ENCODE data around the gene LCN15.
"Not testable (repeated sequence)": the region's sequence is repeated elsewhere in the genome, so short reads cannot be mapped to it uniquely, and the experiment has no call there.

The LCN15 gene

DNA sequence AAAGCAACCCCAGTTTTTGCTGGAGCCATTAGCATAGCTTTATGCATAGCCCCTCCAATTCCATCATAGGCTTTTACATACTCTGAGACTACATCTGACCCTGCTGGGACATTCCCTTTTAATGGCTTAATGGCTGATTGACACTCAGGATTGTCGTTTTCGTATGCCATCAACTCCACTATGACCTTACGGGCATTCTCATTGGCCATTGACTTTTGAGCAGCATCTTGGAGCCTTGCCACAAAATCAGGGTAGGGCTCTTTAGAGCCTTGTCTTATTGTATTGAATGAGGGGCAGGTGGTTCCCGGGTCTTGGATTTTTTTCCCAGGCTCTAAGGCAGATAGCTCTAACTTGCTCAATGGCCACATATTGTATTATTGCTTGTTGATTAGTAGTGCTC, 22.7 kb upstream of the LCN15 start:
- H3K27ac ChIP-seq (ENCODE audit: low read depth, low read length); H3K4me2 ChIP-seq (ENCODE audit: low read length); H3K4ac ChIP-seq (ENCODE audit: low read depth, low read length); H3K23ac ChIP-seq (ENCODE audit: low read length); DNase-seq; H3K9ac ChIP-seq (ENCODE audit: low read length); H3K27me3 ChIP-seq (ENCODE audit: insufficient read depth, low read length, poor library complexity); H3K36me3 ChIP-seq (ENCODE audit: control insufficient read depth, insufficient read depth, low read length); H2BK15ac ChIP-seq (replicated peaks; ENCODE audit: low read depth); H3K4me1 ChIP-seq (ENCODE audit: control insufficient read depth, low read depth, low read length); H3K18ac ChIP-seq (ENCODE audit: low read length); H4K8ac ChIP-seq (ENCODE audit: low read depth, low read length); H3K4me3 ChIP-seq (ENCODE audit: low read length); H3K56ac ChIP-seq (ENCODE audit: low read length); H2BK120ac ChIP-seq (ENCODE audit: low read depth, low read length); H2AK5ac ChIP-seq (ENCODE audit: low read length); H3K79me2 ChIP-seq (ENCODE audit: control insufficient read depth, insufficient read depth, low read length); H2BK5ac ChIP-seq (ENCODE audit: low read length); H4K5ac ChIP-seq (ENCODE audit: low read length); H3K79me1 ChIP-seq (ENCODE audit: low read length): not testable (repeated sequence)
- no CpG with 5 or more reads among the region's 4 CpGs for WGBS (ENCODE audit: extremely low coverage, insufficient coverage, low lambda C conversion rate)

GRCh38 chr9:136786451-136786850, 22.1 kb upstream of the LCN15 start:
- H3K18ac ChIP-seq (ENCODE audit: low read length) = no peak overlapping the region

GRCh38 chr9:136785565-136786355, 21.4 kb upstream of the LCN15 start:
- H3K56ac ChIP-seq (ENCODE audit: low read length); H3K4me1 ChIP-seq (ENCODE audit: control insufficient read depth, low read depth, low read length); H3K4ac ChIP-seq (ENCODE audit: low read depth, low read length); H3K18ac ChIP-seq (ENCODE audit: low read length); H3K27ac ChIP-seq (ENCODE audit: low read depth, low read length); H3K23ac ChIP-seq (ENCODE audit: low read length); H3K4me3 ChIP-seq (ENCODE audit: low read length); H3K79me2 ChIP-seq (ENCODE audit: control insufficient read depth, insufficient read depth, low read length); H4K5ac ChIP-seq (ENCODE audit: low read length); H3K4me2 ChIP-seq (ENCODE audit: low read length); H4K8ac ChIP-seq (ENCODE audit: low read depth, low read length); DNase-seq; H3K36me3 ChIP-seq (ENCODE audit: control insufficient read depth, insufficient read depth, low read length); H2BK120ac ChIP-seq (ENCODE audit: low read depth, low read length); H2AK5ac ChIP-seq (ENCODE audit: low read length); H2BK5ac ChIP-seq (ENCODE audit: low read length); H3K79me1 ChIP-seq (ENCODE audit: low read length); H3K27me3 ChIP-seq (ENCODE audit: insufficient read depth, low read length, poor library complexity); H2BK15ac ChIP-seq (replicated peaks; ENCODE audit: low read depth); H3K9ac ChIP-seq (ENCODE audit: low read length): not testable (repeated sequence)
- no CpG with 5 or more reads among the region's 23 CpGs for WGBS (ENCODE audit: extremely low coverage, insufficient coverage, low lambda C conversion rate)

More at GRCh38 chr9:136786451-136786850, 22.1 kb upstream of the LCN15 start:
- H4K5ac ChIP-seq (ENCODE audit: low read length) = no peak overlapping the region
- H3K27me3 ChIP-seq (ENCODE audit: insufficient read depth, low read length, poor library complexity) = no peaks in the 10 kb centered on the region
- no peaks in the 10 kb centered on the region for H3K4me1 ChIP-seq (ENCODE audit: control insufficient read depth, low read depth, low read length)
- no peaks in the 10 kb centered on the region for H3K36me3 ChIP-seq (ENCODE audit: control insufficient read depth, insufficient read depth, low read length)
- no peak overlapping the region for H2BK5ac ChIP-seq (ENCODE audit: low read length)
- H2BK120ac ChIP-seq (ENCODE audit: low read depth, low read length) = no peak overlapping the region
- H2AK5ac ChIP-seq (ENCODE audit: low read length) = no peak overlapping the region
- no peak for DNase-seq
- no peak overlapping the region for H4K8ac ChIP-seq (ENCODE audit: low read depth, low read length)
- no peak overlapping the region for H3K4me3 ChIP-seq (ENCODE audit: low read length)
- H3K56ac ChIP-seq (ENCODE audit: low read length) = no peak overlapping the region
- H3K27ac ChIP-seq (ENCODE audit: low read depth, low read length) = no peak overlapping the region
- no peak overlapping the region for H3K4ac ChIP-seq (ENCODE audit: low read depth, low read length)
- no peaks in the 10 kb centered on the region for H3K79me2 ChIP-seq (ENCODE audit: control insufficient read depth, insufficient read depth, low read length)
- no peak overlapping the region for H3K4me2 ChIP-seq (ENCODE audit: low read length)
- H2BK15ac ChIP-seq (replicated peaks; ENCODE audit: low read depth) = no peak overlapping the region
- no CpG with 5 or more reads among the region's 10 CpGs for WGBS (ENCODE audit: extremely low coverage, insufficient coverage, low lambda C conversion rate)
- H3K79me1 ChIP-seq (ENCODE audit: low read length) = no peaks in the 10 kb centered on the region
- no peak overlapping the region for H3K23ac ChIP-seq (ENCODE audit: low read length)
- H3K9ac ChIP-seq (ENCODE audit: low read length) = no peak overlapping the region

DNA sequence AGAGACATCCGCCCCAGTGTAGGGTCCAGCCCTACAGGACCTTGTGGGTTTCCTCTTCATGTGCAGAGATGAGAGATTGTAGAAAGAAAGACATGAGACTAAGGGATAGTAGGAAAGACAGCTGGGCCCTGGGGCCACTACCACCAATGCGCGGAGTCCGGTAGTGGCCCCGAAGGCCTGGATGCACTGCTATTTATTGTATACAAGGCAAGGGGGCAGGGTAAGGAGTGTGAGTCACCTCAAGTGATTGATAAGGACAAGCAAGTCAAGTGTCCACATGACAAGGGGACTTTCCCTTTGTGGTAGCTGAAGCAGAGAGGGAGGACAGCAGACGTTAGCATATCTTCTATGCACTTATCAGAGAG, 20.7 kb upstream of the LCN15 start:
- no peak overlapping the region for H3K9ac ChIP-seq (ENCODE audit: low read length)
- no peak overlapping the region for H3K4me3 ChIP-seq (ENCODE audit: low read length)
- H2AK5ac ChIP-seq (ENCODE audit: low read length) = no peak overlapping the region
- H3K4me1 ChIP-seq (ENCODE audit: control insufficient read depth, low read depth, low read length) = no peaks in the 10 kb centered on the region
- no peak for DNase-seq
- no peak overlapping the region for H3K23ac ChIP-seq (ENCODE audit: low read length)
- WGBS (ENCODE audit: extremely low coverage, insufficient coverage, low lambda C conversion rate) = no CpG with 5 or more reads among the region's 6 CpGs
- no peak overlapping the region for H4K5ac ChIP-seq (ENCODE audit: low read length)
- H4K8ac ChIP-seq (ENCODE audit: low read depth, low read length) = no peak overlapping the region
- no peak overlapping the region for H3K4me2 ChIP-seq (ENCODE audit: low read length)
- no peak overlapping the region for H2BK120ac ChIP-seq (ENCODE audit: low read depth, low read length)
- H3K4ac ChIP-seq (ENCODE audit: low read depth, low read length) = no peak overlapping the region
- H2BK15ac ChIP-seq (replicated peaks; ENCODE audit: low read depth) = no peak overlapping the region
- H3K27ac ChIP-seq (ENCODE audit: low read depth, low read length) = no peak overlapping the region
- H3K36me3 ChIP-seq (ENCODE audit: control insufficient read depth, insufficient read depth, low read length) = no peaks in the 10 kb centered on the region
- H3K18ac ChIP-seq (ENCODE audit: low read length) = no peak overlapping the region
- no peak overlapping the region for H3K56ac ChIP-seq (ENCODE audit: low read length)
- H3K79me1 ChIP-seq (ENCODE audit: low read length) = no peaks in the 10 kb centered on the region
- no peaks in the 10 kb centered on the region for H3K79me2 ChIP-seq (ENCODE audit: control insufficient read depth, insufficient read depth, low read length)
- no peak overlapping the region for H2BK5ac ChIP-seq (ENCODE audit: low read length)
- H3K27me3 ChIP-seq (ENCODE audit: insufficient read depth, low read length, poor library complexity) = no peaks in the 10 kb centered on the region

GRCh38 chr9:136784249-136784996, 20.1 kb upstream of the LCN15 start:
- Histone ChIP-seq H3K4ac (ENCODE audit: low read depth, low read length) (no peak overlapping the region), H3K18ac (ENCODE audit: low read length) (no peak overlapping the region), H2BK15ac (replicated peaks; ENCODE audit: low read depth) (no peak overlapping the region), H3K36me3 (ENCODE audit: control insufficient read depth, insufficient read depth, low read length) (no peaks in the 10 kb centered on the region), H3K4me2 (ENCODE audit: low read length) (no peak overlapping the region), H3K79me1 (ENCODE audit: low read length) (no peaks in the 10 kb centered on the region), H2BK120ac (ENCODE audit: low read depth, low read length) (no peak overlapping the region), H3K27ac (ENCODE audit: low read depth, low read length) (no peak overlapping the region), H2AK5ac (ENCODE audit: low read length) (no peak overlapping the region), H3K56ac (ENCODE audit: low read length) (no peak overlapping the region), H4K5ac (ENCODE audit: low read length) (no peak overlapping the region), H3K79me2 (ENCODE audit: control insufficient read depth, insufficient read depth, low read length) (no peaks in the 10 kb centered on the region), H3K4me3 (ENCODE audit: low read length) (no peak overlapping the region), H3K9ac (ENCODE audit: low read length) (no peak overlapping the region), H3K27me3 (ENCODE audit: insufficient read depth, low read length, poor library complexity) (no peaks in the 10 kb centered on the region), H2BK5ac (ENCODE audit: low read length) (no peak overlapping the region), H4K8ac (ENCODE audit: low read depth, low read length) (no peak overlapping the region), H3K4me1 (ENCODE audit: control insufficient read depth, low read depth, low read length) (no peaks in the 10 kb centered on the region), H3K23ac (ENCODE audit: low read length) (no peak overlapping the region)
- no peak for DNase-seq
- WGBS (ENCODE audit: extremely low coverage, insufficient coverage, low lambda C conversion rate) = no CpG with 5 or more reads among the region's 9 CpGs

All from mesendoderm (in vitro differentiated cells).